C4-2B (cell line): Measurements from ENCODE around the gene CRYGS.

Experiments
- CTCF ChIP-seq: fragments of 450-650 bp; conservative IDR thresholded peaks from 2 replicates; pipeline ENCODE4 v1.5.1; 2017; ENCODE audit warnings: mild to moderate bottlenecking
- ZFX ChIP-seq: fragments of 450-650 bp; IDR thresholded peaks from 2 replicates; pipeline ENCODE4 v1.6.1; 2017

GRCh38 chr3:186512570-186513302, 31.4 kb downstream of the CRYGS start:
- no peak for TF ChIP-seq CTCF
- no peak for TF ChIP-seq ZFX
